Renal cortical epithelial cell (primary cell): ENCODE data around the gene HS1BP3. TPM values are rescaled to one million over a fixed set of nuclear protein-coding genes. Genes with fewer than 3 reads are reported as not detected.
A peak's percentile ranks its signal among the peaks of the same experiment; 100 is the strongest.

Source experiments
- DNase-seq: peaks from one replicate; pipeline ENCODE4 v3.0.0-alpha.2; 2011; ENCODE audit warnings: low read depth
- total RNA-seq: library from RNA; depleted of rRNA; stranded (reverse); fragments of >200 nt; gene quantifications from 2 replicates; pipeline ENCODE4 v1.2.3, GENCODE V29; 2014

Gene HS1BP3
- total RNA-seq, 1 donor from 2014 or later: 33.9 TPM

DNA sequence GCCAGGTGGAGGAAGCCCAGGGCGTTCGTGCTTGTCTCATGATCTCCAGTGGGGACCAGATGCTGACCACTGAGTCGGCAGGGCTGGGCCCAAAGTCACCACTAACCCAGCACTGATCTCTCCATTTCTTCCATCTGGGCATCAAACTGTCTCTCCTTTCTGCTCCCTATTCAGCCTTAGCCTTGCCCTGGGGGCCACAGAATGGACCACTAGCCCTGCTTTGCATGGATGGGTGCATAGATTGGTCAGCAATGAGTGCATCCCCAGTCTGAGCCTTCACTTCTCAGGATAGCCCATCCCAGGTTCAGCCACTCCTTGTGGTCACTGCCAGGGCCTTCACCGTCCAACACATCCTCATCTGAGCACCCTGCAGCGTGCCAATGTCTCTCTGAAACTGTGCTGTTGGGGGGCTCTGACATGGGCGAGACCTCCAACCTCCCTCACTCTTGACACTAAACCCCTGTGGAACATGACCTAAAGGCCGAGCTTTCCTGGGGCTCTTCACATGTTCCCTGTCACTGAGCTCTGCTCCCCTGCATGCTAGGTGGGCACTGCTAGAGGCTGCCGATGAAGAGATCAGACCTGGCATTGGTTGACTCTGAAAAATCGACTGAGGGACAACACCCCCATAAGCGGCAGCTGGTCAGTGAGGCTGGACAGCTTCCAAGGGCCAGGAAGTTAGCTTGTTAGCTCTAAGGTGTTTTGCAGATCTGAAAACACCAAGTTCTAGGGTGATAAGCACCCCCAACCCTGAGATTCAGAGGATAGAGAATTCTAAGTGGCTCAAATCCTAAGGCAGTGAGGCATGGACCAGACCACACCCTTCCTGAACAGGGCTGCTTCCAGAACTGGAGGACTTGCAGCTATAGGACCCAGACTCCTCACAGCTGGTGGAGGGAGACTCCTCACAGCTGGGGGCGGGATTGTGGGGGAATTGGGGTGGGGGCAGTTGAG is 61.7 kb downstream of the HS1BP3 start:
- no peak for DNase-seq

DNA sequence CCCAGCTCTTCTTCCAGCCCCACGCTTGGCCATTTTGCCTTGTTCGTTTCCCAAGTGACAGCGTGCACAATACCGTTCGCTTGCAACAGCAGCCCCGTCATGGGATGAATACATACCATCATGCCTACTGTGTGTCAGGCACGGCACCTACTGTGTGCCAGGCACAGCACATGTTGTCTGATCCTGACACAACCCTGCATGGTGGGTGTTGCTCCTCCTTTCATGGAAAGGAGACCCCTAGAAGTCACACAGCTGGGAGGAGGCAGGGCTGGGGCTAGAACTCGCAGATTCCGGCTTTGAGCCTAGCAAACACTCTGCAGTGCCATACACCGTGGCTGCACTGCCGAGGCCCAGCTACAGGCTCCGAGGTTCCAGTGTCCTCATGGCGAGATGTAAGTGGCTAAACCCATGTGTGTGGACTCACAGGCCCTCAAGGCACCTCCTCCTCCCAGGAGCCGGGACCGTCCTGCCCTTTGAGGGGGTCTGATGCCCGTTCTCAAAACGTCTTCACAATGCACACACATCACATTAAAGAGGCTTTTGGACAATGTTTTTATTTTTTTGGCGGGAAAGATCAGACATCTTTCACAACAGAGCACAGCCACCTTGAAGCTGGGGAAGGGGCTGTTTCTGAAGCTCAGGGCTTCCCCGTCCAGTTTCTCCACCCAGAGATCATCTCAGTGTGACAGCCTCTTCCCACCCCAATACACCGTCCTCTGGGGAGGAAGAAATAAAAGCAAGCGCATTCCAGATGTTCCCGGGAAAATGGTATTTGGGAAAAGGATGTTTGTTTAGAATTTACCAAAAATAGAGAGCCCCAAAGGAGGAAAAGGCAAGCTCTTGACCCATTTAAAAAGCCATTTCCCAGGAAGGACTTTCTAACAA is 64.9 kb downstream of the HS1BP3 start:
- no peak for DNase-seq

DNA sequence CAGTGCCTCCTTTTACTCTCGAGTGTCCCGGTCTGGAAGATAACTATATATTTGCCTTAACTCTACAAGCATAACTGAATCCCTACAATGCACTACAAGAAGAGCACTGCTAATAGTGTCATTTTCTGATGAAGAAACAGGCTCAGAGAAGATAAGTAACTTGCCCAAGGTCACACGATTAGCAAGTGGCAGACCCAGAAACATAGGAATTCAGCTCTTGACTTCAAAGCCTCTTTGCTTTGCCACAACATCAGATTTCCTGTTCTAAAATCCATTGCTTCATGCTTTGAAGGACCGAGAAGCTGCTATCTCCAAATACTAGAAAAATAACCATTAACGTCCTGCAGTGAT is 65.6 kb downstream of the HS1BP3 start:
- no peak for DNase-seq

DNA sequence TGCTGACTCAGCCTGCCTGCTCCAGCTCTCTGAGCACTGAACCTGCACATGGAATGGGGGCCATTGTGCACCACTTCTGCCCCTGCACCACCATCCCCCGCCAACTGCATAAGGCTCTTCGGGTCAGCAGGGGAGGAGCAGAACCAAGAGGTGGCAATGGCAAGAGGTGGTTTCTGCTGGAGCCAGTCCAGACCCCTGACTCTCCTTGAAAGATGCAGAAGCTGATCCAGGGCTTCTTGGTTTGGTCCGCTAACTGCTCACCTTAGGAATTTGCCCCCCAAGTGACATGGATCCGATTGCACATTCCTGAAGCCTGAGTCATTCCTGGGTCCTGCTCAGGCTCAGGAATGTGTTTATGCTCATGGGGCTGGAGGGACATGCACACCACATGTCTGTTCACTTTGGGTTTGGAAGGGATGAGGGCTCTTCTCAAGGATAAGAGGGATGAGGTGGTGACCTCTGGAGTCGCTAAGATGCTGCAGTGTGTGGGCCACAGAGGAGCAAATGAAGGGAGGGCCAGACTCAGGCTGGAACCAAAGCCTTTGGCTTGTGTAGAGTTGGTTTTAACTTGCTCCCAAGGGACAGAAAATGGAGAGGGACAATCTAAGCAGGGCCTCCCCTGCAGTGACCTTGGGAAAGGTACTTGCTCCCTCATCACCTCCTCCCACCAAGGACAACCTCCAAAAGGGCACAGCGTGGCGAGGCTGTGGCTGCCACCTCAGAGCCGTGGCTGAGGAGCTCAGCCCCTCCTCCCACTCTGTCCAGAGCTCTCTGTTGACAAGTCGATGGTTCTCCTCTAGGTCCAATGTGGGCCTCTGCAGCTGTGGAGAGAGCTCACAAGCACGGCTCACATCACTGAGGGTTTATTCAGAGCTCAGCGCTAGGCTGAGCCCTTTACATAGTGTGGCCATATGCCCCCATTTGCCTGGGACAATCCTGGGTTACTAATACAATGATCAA is 66.2 kb downstream of the HS1BP3 start:
- DNase-seq: peak; percentile 99

DNA sequence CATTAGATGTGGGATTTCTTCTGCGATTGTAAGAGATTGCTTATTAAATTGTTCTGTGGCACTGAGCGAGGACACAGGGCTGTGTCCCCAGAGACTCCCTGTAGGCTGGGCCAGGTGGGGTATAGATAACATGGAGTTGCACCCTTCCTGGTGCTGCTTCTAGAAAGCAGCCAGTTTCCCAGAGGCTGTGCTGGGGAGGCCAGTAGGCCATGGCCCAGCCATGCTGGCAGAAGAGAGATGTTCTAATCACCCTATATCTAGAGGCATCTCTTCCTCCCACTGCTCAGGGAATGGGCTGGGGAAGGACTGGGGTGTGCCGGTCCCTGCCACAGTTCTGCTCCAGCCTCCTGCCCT is 66.9 kb downstream of the HS1BP3 start:
- DNase-seq: no peak

DNA sequence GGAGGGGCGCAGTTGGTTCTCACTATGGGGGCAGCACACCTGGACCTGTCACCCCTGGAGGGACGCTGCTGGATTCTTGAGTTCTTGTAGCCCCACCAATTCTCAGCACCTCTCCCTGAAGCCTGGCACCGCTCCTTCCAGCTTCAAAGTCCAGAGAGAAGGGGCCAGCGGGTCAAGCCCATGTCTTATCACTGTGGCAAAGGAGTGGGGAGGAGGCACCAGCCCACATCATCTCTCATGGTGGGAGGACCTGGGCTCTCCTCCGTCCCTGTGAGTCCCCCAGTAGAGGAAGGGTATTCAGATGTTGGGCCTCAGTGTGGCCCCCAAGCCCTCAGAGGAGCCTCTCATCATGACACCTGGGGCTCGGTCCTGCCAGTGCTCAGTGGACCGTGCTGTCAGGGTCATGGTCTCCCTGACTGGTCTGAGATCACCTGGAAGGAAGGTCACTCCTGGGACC is 67.4 kb downstream of the HS1BP3 start:
- no peak for DNase-seq

DNA sequence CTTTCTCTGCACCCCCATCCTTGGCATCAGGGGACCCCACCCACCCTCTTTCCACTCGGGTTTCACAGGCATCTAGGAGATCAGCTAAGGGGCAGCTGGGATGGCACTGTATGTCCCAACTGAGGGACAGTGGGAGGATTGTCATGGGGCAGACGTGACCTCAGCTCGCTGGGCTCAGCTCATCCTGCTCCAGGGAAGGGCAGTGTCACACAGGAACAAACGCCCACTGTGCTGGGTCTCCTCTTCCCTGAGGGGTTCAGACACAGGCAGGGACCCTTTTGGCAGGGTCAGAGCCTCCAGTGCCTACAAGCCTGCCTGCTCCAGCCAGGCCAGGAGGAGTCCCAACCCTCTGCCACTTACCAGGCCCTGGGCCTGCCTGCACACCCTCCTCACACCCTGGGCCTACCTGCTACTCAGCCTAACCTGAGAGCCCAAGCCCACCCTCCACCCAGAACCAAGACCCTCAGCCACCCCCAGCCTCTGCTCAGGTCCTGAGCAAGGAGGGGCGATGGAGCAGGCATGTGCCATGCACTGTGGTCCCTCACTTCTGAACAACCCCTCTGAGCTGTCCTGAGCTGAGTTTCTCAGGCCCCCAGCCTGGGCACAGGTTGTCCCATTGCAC is 68.2 kb downstream of the HS1BP3 start:
- DNase-seq: no peak

DNA sequence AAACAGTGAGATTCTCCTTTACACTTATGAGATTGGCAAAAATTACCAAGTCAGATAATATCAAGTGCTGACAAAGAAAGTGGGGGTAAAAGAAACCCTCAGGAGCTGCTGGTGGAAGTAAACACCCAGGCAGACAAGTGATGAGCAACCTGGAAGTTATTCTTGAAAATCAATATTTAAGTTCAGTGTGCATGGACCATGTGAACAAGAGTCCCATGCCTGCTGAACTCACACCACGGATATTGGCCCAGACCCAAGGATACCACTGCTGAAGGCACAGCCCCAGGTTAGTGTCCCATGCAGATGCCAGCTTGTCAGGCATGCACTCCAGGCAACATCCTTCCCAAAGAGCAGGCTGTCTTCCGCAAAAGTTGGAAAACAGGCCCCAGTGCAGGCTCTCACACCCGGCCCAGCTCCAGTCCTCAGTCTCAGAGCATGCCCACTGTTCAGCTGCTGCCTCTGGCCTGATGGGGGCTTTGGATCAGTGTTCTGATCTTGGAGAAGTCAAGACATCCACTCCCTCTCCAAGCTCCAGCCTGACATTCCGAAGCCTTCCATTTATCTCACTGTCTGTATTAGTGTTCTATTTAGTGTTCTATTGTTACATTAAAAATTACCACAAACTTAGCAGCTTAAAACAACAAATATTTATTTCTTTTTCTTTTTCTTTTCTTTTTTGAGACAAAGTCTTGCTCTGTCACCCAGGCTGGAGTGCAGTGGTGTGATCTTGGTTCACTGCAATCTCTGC is 70.0 kb downstream of the HS1BP3 start:
- DNase-seq: peak; percentile 56

DNA sequence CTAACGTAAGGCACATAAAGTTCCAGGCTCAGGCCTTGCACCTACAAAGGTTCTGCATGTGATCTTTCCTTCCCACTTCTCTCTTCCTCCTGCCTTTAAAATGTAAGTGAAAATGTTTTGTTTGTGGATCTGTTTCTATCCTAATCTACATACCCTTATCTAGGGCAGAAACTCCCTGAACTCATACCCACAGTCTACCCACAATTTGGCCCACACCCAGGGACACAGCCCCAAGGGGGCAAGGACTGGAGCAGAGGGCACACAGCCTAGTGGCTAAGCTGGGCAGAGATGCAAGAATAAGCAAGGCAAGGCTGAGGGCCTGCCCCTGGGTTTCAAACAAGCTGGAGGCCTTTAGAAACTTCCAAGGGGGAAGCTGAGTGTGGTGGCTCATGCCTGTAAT is 71.0 kb downstream of the HS1BP3 start:
- no peak for DNase-seq

DNA sequence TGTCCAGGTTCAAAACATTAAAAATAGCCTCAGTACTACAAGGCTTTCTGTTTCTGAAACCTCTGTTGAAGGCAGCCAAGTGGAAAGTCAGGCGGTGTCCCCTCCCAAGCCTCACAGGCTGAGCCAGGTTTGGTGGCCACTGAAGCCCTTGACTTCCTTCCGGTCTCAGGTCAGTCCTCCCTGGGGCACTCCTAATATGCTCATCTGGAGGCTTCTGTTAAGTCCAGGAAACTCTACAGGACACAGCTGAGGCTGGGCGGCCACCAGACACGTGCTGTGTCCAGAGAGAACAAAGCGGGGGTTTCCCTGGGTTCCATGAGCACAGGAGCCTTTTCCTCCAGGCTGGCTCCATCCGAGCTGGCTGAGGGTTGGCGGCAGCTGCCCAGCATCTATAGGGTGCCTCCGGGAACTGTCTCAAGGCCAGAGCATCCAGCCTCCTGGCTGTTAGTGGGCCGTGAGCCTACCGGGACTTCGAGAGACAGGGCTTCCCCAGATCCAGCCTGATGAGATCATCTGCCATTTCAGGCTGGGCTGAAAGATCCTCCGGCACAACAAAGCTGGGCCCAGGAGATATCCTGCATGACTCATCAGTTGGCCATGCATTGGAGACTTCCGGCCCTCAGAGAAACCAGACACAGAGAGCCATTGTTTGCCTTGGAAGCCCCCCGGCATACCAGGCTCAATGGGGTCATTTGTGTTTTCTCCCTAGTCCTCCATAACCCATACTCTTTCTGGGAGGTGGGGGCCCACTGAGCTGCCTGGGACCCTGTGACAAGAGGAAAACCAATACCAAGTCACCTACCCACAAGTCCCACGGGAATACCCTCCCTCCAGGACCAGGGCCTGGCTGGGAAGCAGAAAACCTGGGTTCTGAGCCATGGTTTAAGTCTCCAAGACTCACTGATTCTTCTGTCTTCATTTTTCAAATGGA is 71.7 kb downstream of the HS1BP3 start:
- peak; percentile 96 for DNase-seq

DNA sequence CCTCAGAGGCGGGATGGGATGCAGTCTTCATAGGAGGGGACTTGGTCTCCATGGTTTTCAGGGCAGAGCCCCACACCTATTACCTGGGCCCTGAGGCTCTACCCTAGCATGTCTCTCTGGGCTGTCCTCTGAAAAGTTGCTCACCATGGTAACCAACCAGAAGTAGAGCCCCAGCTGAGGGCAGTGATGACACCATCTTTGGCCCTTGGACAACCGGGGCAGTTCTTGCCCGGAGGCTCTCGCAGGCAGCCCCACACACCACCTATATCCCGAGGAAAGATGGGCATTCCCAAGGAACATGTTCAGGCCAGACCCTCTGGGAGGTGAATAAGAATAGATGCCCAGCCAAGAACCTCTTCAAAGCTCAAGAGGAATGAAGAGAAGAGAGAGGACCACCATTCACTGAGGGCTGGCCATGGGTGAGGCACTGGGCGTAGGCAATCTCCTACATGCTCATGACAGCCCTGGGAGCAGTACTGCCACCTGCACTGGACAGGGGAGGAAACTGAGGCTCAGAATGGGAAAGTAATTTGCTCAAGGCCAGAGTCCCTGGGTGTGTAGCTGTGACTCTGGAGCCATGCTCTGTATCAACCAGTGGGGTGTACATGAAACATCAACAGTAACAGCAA is 72.5 kb downstream of the HS1BP3 start:
- no peak for DNase-seq

DNA sequence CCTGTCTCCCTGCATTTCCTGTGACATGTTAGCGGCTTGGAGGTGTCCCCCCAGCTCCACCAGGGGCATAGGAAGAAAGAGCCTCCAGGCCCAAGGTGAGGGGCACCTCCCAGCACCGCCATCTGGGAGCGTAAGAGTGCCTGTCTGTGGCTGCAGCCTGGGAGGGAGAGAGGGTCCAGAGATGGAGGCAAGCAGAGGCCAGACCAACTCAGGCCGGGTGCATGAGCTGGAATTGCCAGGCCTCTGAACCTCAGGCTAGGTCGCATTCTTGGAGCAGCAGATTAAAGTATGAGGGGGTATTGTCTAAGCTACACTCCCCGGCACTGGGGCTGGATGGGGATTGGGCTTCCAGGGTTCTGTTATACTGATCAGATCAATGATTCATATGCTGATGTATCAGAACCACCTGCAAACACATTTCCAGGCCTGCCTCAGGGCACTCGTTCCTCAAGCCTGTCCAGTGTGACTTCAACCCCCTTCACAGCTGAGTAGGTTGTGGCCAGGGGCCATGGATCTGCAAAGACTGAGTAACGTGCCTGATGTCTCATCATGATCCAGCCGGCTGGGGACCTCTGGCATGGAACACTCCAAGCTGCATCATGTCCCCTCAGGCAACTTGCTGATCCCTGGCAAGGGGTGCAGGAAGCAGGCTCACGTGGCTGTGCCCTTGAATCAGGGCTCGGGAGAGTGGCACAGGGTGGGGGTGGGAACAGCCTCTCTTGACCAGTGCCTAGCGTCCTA is 73.2 kb downstream of the HS1BP3 start:
- DNase-seq: peak; percentile 97

DNA sequence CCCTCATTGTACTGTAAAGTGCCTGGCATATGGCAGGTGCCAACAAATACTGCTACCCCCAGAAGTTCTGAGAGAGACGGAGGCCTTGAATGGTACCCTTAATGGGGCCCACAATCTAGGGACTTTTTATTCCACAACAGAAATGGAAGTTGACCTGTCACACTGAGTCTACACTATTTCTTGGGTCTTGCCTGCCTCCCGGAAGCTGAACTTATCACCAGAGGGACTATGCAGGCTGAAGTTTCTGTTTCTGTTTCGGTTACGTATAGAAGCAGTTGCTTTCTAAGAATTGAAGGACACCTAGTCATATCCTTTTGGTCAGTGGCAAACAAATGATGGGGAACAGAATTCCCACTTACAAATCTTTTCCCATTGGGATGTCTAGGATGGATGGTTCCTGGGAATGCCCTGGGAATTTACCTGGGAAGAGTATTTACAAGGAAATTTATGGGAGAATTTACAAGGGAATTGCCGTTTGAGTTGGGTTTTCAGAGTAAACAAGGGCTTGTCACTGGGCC is 74.2 kb downstream of the HS1BP3 start:
- peak; percentile 51 for DNase-seq

DNA sequence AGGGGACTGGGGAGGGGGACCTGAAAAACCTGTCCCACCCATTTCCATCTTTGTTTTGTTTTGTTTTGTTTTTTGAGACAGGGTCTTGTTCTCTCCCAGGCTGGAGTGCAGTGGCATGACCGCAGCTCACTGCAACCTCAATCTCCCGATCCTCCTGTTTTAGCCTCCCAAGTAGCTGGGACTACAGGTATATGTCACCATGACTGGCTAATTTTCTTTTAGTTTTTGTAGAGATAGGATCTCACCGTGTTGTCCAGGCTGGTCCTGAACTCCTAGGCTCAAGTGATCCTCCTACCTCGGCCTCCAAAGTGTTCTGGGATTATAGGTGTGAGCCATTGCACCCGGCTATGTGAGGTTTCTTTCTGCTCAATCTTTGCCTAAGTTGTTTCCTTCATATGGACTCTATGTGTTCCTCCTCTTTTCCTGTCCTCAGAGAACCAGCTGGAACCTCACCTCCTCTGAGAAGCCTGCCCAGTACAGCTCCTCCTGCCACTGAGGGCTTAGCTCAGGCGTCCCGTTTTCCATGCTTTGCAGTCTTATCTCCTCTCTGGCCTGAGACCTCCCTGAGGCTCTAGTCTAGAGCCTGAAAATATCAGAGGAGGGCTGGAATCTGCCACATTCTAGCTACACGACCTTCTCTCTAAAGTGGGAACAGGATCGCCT is 74.8 kb downstream of the HS1BP3 start:
- DNase-seq: no peak

DNA sequence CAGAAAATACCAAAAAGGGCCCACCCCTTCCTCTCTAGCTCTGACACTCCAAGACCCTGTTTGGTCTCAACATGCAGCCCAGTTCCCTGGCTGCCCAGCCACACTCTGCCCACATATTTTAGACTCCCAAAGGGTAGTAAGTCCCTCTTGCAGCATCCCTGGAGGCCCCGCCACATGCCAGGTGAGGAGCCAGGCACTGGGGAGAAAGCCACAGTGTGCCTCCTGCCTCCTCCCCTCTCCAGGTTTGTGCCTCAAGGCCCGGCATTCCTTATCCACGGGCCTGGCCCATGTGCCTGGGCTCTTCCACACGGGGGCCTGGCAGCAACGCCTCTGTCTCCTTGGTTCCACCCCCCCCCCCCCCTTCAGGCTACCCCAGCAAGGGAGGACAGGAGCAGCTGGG is 75.5 kb downstream of the HS1BP3 start:
- DNase-seq: no peak

DNA sequence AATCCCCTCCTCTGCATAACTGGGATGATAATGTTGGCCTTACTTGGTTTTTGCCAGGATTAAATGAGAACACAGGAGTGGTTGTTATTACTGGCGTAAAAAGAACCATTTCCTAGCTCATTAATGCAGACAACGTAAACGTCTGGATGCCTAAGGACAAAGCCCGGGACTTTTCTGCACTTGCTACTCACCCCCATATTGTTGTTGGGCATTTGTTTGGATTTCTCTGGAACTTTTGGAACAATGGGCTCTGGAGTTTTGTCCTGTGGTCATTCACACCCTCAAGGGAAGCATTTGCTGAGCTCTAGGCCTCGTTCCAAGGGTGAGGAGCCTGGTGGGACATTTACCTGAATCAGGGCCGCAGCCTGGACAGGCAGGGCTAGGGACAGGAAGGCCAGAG is 76.0 kb downstream of the HS1BP3 start:
- no peak for DNase-seq

DNA sequence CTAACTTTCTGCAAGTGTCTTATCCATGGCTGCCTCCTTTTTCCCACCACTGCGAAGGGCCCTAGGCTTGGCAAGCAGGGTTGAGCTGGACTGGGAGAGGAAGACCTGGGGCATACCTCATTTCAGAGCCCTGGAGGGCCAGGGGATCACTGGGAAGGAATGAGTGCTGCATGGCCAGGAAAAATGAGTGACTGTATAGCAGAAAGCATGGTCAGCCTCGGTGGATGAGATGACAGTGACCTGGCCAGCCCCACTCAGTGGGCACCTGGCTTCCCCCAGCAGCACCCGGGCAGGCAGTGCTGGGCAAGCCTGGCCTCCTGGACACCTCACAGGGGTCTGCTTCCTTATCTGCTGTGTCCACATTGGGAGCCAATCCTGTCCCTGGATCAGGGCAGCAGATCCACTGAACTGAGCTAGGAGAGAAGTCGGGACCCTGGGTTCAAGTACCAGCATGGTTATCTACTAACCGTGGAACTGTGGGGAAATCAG is 76.4 kb downstream of the HS1BP3 start:
- DNase-seq: no peak
